Measurements from ENCODE around the gene WAC. TPM values are rescaled to one million over a fixed set of nuclear protein-coding genes. Genes with fewer than 3 reads are reported as not detected.
"Not testable (repeated sequence)": the region's sequence is repeated elsewhere in the genome, so short reads cannot be mapped to it uniquely, and the experiment has no call there.

The WAC gene
- total RNA-seq, 1 donor from 2014 or later = 97.7 TPM

DNA sequence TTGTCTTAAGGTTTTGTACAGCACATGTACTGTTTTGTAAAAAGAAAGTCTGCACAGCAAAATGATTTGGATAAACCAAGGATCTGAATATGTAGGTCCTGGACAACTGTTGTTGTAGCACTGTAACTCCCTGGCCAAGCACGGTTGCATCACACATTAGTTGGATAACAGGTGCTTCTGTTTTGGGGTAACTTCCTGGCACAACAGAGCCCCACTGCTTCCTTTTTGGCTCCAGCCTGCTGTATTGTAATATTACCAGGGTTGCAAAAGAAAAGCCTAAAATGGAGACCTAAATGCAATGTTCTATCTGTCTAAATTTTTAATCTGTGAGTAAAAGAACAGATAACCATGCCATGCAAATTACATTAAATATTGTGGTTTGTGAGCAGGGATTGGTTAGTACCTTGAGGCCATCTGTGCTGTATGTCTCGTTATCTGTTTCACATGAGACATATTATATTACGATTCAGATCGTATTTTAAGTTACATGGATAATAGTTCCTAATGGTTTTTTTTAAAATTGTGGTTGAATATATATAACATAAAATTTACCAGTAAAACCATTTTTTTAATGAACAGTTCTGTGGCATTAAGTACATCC lies 27.5 kb upstream of the WAC start:
- H3K27ac Mint-ChIP-seq (ENCODE audit: unreplicated experiment) = no peak overlapping the region
- TF ChIP-seq CTCF (IDR thresholded peaks at IDR 0.05) = no peak
- H3K4me3 Mint-ChIP-seq (ENCODE audit: unreplicated experiment) = no peak overlapping the region

GRCh38 chr10:28508304-28508925 lies 24.5 kb upstream of the WAC start:
- DNase-seq (ENCODE audit: low spot score) = no peak
- no peaks in the 10 kb centered on the region for H3K27me3 Mint-ChIP-seq (ENCODE audit: low read depth)
- no peak overlapping the region for H3K27ac Mint-ChIP-seq (ENCODE audit: unreplicated experiment)
- H3K4me3 Mint-ChIP-seq (ENCODE audit: unreplicated experiment) = no peak overlapping the region
- no peak for TF ChIP-seq CTCF (IDR thresholded peaks at IDR 0.05)
- peaks cover 1% of the 10 kb centered on the region for H3K4me1 Mint-ChIP-seq (ENCODE audit: low read depth)
- no peaks in the 10 kb centered on the region for H3K36me3 Mint-ChIP-seq (ENCODE audit: low read depth)
- no peaks in the 10 kb centered on the region for H3K9me3 Mint-ChIP-seq (ENCODE audit: low read depth)

More for the DNA sequence above, 27.5 kb upstream of the WAC start:
- no peaks in the 10 kb centered on the region for H3K36me3 Mint-ChIP-seq (ENCODE audit: low read depth)
- no peaks in the 10 kb centered on the region for H3K9me3 Mint-ChIP-seq (ENCODE audit: low read depth)
- no peaks in the 10 kb centered on the region for H3K27me3 Mint-ChIP-seq (ENCODE audit: low read depth)
- peaks cover 14% of the 10 kb centered on the region for H3K4me1 Mint-ChIP-seq (ENCODE audit: low read depth)
- no peak for DNase-seq (ENCODE audit: low spot score)

DNA sequence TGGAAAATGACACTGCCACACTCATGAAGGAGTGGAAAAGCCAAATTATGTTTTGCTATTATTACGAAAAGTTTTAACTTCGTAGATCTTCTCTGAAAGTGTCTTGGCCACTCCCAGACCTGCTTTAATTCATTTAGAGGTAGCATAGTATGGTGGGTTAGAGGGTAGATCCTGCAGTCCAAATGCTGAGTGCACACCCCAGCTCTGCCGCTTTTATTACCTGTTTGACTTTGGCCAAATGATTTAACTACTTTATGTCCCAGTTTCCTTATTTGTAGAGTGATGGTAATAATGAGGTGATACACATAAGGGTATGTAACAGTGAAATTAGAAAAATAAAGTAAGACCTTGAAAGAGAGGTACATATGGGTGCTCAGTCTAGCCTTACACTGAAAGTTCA lies 23.6 kb upstream of the WAC start:
- DNase-seq (ENCODE audit: low spot score) = no peak
- no peaks in the 10 kb centered on the region for H3K9me3 Mint-ChIP-seq (ENCODE audit: low read depth)
- H3K27ac Mint-ChIP-seq (ENCODE audit: unreplicated experiment) = no peak overlapping the region
- TF ChIP-seq CTCF (IDR thresholded peaks at IDR 0.05) = no peak
- H3K36me3 Mint-ChIP-seq (ENCODE audit: low read depth) = no peaks in the 10 kb centered on the region
- H3K4me1 Mint-ChIP-seq (ENCODE audit: low read depth) = no peaks in the 10 kb centered on the region
- no peak overlapping the region for H3K4me3 Mint-ChIP-seq (ENCODE audit: unreplicated experiment)
- H3K27me3 Mint-ChIP-seq (ENCODE audit: low read depth) = no peaks in the 10 kb centered on the region

DNA sequence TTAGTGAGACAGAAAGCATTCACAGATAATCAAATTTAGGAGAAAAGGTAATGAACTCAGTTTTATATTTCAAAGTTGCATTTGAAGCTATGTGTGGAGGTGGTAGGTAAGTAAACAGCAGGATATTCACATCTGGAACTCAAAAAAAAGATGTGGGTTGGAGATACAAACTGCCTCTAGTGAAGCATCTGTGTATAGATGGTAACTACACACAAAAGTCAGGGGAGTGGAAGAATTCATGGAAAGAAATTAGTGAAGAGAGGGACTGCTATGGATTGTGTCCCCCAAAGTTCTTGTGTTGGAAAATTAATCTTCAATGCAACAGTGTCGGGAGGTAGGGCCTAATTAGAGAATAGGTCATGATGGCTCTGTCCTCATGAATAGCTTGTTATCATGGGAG lies 18.3 kb upstream of the WAC start:
- Mint-ChIP-seq H3K36me3 (ENCODE audit: low read depth) (no peaks in the 10 kb centered on the region), H3K27me3 (ENCODE audit: low read depth) (no peaks in the 10 kb centered on the region), H3K4me1 (ENCODE audit: low read depth) (no peaks in the 10 kb centered on the region), H3K9me3 (ENCODE audit: low read depth) (peaks cover 6% of the 10 kb centered on the region), H3K27ac (ENCODE audit: unreplicated experiment) (no peak overlapping the region), H3K4me3 (ENCODE audit: unreplicated experiment) (no peak overlapping the region)
- TF ChIP-seq CTCF (IDR thresholded peaks at IDR 0.05) = no peak
- DNase-seq (ENCODE audit: low spot score) = no peak

GRCh38 chr10:28520346-28520745 lies 12.6 kb upstream of the WAC start:
- no peak overlapping the region for H3K27ac Mint-ChIP-seq (ENCODE audit: unreplicated experiment)
- TF ChIP-seq CTCF (IDR thresholded peaks at IDR 0.05) = no peak
- no peak for DNase-seq (ENCODE audit: low spot score)
- peaks cover 24% of the 10 kb centered on the region for H3K9me3 Mint-ChIP-seq (ENCODE audit: low read depth)
- peaks cover 24% of the 10 kb centered on the region for H3K36me3 Mint-ChIP-seq (ENCODE audit: low read depth)
- no peak overlapping the region for H3K4me3 Mint-ChIP-seq (ENCODE audit: unreplicated experiment)
- no peaks in the 10 kb centered on the region for H3K27me3 Mint-ChIP-seq (ENCODE audit: low read depth)
- no peaks in the 10 kb centered on the region for H3K4me1 Mint-ChIP-seq (ENCODE audit: low read depth)

GRCh38 chr10:28520828-28521227 lies 12.1 kb upstream of the WAC start:
- Mint-ChIP-seq H3K36me3 (ENCODE audit: low read depth) (peaks cover 27% of the 10 kb centered on the region), H3K9me3 (ENCODE audit: low read depth) (peaks cover 24% of the 10 kb centered on the region)
- not testable (repeated sequence) for DNase-seq (ENCODE audit: low spot score); H3K4me1 Mint-ChIP-seq (ENCODE audit: low read depth); H3K4me3 Mint-ChIP-seq (ENCODE audit: unreplicated experiment); H3K27ac Mint-ChIP-seq (ENCODE audit: unreplicated experiment); H3K27me3 Mint-ChIP-seq (ENCODE audit: low read depth)

- H3K4me1 Mint-ChIP-seq (ENCODE audit: low read depth); H3K27ac Mint-ChIP-seq (ENCODE audit: unreplicated experiment); DNase-seq (ENCODE audit: low spot score); H3K27me3 Mint-ChIP-seq (ENCODE audit: low read depth); H3K4me3 Mint-ChIP-seq (ENCODE audit: unreplicated experiment): not testable (repeated sequence)
- peaks cover 24% of the 10 kb centered on the region for H3K9me3 Mint-ChIP-seq (ENCODE audit: low read depth)
- peaks cover 34% of the 10 kb centered on the region for H3K36me3 Mint-ChIP-seq (ENCODE audit: low read depth)
Measured at GRCh38 chr10:28521961-28522360, 11.0 kb upstream of the WAC start.

All from chondrocyte (in vitro differentiated cells).